Upper lobe of right lung (tissue), 1 donor: ENCODE results near the gene LPA. TPM values are rescaled to one million over a fixed set of nuclear protein-coding genes. Genes with fewer than 3 reads are reported as not detected.
"Not testable (repeated sequence)": the region's sequence is repeated elsewhere in the genome, so short reads cannot be mapped to it uniquely, and the experiment has no call there.

ENCODE experiments used
- ATAC-seq: fragments of 200-7000 bp; cut with Tn5 transposase; one replicate; pipeline ENCODE4 v1.9.1; 2020; ENCODE audit warnings: mild to moderate bottlenecking, moderate library complexity
- DNase-seq: peaks from one replicate; pipeline ENCODE4 v3.0.0-alpha.2; 2020
- H3K27ac ChIP-seq: fragments of 200-600 bp; one replicate; pipeline ENCODE4 v1.8.0; 2022
- H3K27me3 ChIP-seq: fragments of 200-600 bp; one replicate; pipeline ENCODE4 v1.8.0; 2022; ENCODE audit warnings: mild to moderate bottlenecking
- H3K36me3 ChIP-seq: fragments of 200-600 bp; one replicate; pipeline ENCODE4 v1.8.0; 2022
- H3K4me1 ChIP-seq: fragments of 200-600 bp; one replicate; pipeline ENCODE4 v1.8.0; 2022
- H3K4me3 ChIP-seq: fragments of 200-600 bp; one replicate; pipeline ENCODE4 v1.8.0; 2022; ENCODE audit warnings: mild to moderate bottlenecking
- H3K9me3 ChIP-seq: fragments of 200-600 bp; one replicate; pipeline ENCODE4 v1.8.0; 2022
- intact Hi-C: fragments of 100-400 bp; cut with DNase I; formaldehyde crosslinking; loops from one replicate; pipeline ENCODE4 v1.11.0; 2022
- total RNA-seq: library from RNA; stranded (reverse); fragmentation: NEBNext Ultra II Directional; extraction: Animal tissue kit (Norgen Biotek cat#: 25700); gene quantifications from one replicate; pipeline ENCODE4 v1.2.1, GENCODE V29; 2021
- TF ChIP-seq, protein P1 (sequence below): fragments of 200-600 bp; IDR thresholded peaks from one replicate; pipeline ENCODE4 v1.8.0; 2022; ENCODE audit warnings: antibody characterized with exemption
- donor health status: DM: no; HTN: yes; CAD: no; lungs with severe emphysema.

Gene LPA
- total RNA-seq, 1 donor from 2014 or later: not detected

DNA sequence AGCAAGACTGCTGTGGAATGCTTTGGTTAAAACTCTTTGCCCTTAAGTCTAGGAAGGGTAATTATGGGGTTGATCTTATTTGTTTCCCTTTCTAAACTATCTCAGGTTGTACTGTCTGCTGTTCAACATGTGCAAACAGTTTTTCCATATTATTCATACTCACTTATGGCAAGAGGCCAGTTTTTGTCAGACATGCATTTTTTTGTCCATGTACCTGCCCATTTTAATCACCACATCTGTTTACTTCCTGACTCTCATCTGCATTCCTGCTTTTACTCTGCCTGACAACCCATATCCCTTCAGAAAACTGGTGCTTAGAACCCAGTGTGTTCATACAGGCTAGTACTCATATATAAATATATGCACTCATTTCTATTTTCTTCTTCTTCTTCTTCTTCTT, 80.3 kb downstream of the LPA start:
- intact Hi-C loops: no loop called here
- Histone ChIP-seq H3K27me3 (no peaks in the 10 kb centered on the region), H3K4me3 (no peak overlapping the region), H3K4me1 (no peaks in the 10 kb centered on the region), H3K36me3 (no peaks in the 10 kb centered on the region), H3K9me3 (no peaks in the 10 kb centered on the region), H3K27ac (no peak overlapping the region)
- ATAC-seq: no peak
- TF ChIP-seq, protein P1, sequence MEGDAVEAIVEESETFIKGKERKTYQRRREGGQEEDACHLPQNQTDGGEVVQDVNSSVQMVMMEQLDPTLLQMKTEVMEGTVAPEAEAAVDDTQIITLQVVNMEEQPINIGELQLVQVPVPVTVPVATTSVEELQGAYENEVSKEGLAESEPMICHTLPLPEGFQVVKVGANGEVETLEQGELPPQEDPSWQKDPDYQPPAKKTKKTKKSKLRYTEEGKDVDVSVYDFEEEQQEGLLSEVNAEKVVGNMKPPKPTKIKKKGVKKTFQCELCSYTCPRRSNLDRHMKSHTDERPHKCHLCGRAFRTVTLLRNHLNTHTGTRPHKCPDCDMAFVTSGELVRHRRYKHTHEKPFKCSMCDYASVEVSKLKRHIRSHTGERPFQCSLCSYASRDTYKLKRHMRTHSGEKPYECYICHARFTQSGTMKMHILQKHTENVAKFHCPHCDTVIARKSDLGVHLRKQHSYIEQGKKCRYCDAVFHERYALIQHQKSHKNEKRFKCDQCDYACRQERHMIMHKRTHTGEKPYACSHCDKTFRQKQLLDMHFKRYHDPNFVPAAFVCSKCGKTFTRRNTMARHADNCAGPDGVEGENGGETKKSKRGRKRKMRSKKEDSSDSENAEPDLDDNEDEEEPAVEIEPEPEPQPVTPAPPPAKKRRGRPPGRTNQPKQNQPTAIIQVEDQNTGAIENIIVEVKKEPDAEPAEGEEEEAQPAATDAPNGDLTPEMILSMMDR: no peak
- no peak for DNase-seq

DNA sequence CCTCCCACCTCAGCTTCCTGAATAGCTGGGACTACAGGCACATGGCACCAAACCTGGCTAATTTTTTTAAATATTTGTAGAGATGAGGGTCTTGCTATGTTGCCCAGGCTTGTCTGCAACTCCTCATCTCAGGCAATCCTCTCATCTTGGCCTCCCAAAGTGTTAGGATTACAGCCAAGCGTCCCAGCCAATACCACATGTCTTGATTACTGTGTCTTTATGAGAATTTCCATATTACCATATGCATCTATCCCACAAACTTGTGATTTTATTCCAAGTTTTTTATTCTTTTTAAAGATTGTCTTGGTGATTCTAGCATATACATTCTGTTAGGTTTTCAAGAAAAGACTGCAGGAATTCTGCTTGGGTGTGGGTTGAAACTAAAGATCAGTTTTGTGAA, 82.7 kb downstream of the LPA start:
- Histone ChIP-seq H3K9me3 (no peaks in the 10 kb centered on the region), H3K36me3 (no peaks in the 10 kb centered on the region), H3K27ac (no peak overlapping the region), H3K4me3 (no peak overlapping the region), H3K27me3 (no peaks in the 10 kb centered on the region), H3K4me1 (no peaks in the 10 kb centered on the region)
- ATAC-seq: no peak
- intact Hi-C loops: no loop called here
- DNase-seq: no peak
- TF ChIP-seq, protein P1: no peak

DNA sequence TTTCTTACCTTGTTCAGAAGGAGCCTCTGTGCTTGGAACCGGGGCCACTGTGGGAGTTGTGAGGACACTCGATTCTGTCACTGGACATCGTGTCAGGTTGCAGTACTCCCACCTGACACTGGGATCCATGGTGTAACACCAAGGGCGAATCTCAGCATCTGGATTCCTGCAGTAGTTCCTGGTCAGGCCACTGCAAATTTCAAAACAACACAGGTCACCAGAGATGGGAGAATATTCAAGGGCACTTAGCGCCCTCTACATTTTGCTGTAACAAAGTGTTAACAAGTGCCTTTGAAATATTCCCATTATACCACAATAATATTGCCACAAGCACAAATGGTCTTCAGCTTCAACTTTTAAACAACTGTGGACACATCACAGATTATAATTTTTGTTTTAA, 85.6 kb downstream of the LPA start:
- H3K4me3 ChIP-seq, H3K4me1 ChIP-seq, intact Hi-C loops, H3K27me3 ChIP-seq, DNase-seq, H3K9me3 ChIP-seq, H3K36me3 ChIP-seq, H3K27ac ChIP-seq, ATAC-seq: not testable (repeated sequence)

DNA sequence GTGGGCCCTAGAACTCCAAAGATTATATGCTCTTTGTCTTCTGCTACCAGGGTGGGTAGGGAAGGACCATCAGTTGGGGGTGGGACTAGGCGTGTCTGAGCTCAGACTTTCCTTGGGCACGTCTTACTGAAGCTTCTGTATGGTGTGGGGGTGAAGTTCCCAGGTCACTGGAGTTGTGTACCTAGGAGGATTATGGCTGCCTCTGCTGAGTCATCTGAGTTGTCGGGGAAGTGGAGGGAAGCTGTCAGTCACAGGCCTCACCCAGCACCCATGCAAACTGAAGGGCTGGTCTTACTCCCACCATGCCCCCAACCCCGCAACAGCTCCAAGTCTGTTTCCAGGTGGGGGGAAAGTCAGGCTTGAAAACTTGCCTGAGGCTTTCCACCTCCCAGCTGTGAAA, 90.1 kb downstream of the LPA start:
- no peaks in the 10 kb centered on the region for H3K36me3 ChIP-seq
- DNase-seq (no peak), ATAC-seq (no peak)
- no peak overlapping the region for H3K4me3 ChIP-seq
- no peak overlapping the region for H3K27ac ChIP-seq
- H3K9me3 ChIP-seq: no peaks in the 10 kb centered on the region
- intact Hi-C loops: no loop called here
- H3K4me1 ChIP-seq: no peaks in the 10 kb centered on the region
- TF ChIP-seq, protein P1: no peak
- H3K27me3 ChIP-seq: no peaks in the 10 kb centered on the region

DNA sequence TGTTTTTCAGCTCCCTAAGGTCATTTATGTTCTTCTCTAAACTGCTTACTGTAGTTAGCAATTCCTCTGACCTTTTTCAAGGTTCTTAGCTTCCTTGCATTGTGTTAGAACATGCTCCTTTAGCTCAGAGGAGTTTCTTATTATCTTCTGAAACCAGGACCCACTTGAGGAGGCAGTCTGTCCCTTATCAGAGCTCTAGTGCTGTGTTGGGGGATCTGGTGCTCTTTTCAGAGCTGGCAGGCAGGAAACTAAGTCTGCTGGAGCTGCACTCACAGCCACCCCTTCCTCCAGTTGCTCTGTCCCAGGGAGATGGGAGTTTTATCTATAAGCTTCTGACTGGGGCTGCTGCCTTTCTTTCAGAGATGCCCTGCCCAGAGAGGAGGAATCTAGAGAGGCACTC, 92.9 kb downstream of the LPA start:
- H3K36me3 ChIP-seq, H3K4me1 ChIP-seq, H3K9me3 ChIP-seq, intact Hi-C loops, H3K27me3 ChIP-seq, H3K4me3 ChIP-seq, H3K27ac ChIP-seq, ATAC-seq, DNase-seq: not testable (repeated sequence)

- Histone ChIP-seq H3K27ac (no peak overlapping the region), H3K4me3 (no peak overlapping the region), H3K4me1 (no peaks in the 10 kb centered on the region), H3K36me3 (no peaks in the 10 kb centered on the region), H3K9me3 (no peaks in the 10 kb centered on the region), H3K27me3 (no peaks in the 10 kb centered on the region)
- no peak for DNase-seq
- TF ChIP-seq, protein P1: no peak
- no peak for ATAC-seq
- intact Hi-C loops: no loop called here
Measured at GRCh38 chr6:160544802-160545201, 119.3 kb downstream of the LPA start.

DNA sequence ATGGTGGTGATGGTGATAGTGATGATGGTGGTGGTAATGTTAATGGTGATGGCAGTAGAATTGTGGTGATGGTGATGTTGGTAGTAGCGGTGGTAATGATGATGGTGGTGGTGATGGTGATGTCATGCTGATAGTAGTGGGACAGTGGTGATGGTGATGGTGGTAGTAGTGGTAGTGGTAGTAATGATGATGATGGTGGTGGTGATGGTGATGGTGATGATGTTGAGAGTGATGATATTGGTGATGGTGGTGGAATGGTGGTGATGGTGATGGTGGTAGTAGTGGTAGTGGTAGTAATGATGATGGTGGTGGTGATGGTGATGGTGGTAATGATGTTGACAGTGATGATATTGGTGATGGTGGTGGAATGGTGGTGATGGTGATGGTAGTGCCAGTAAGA, 128.8 kb downstream of the LPA start:
- Histone ChIP-seq H3K27me3 (no peaks in the 10 kb centered on the region), H3K36me3 (no peaks in the 10 kb centered on the region), H3K27ac (no peak overlapping the region), H3K9me3 (no peaks in the 10 kb centered on the region), H3K4me3 (no peak overlapping the region), H3K4me1 (no peaks in the 10 kb centered on the region)
- DNase-seq: no peak
- TF ChIP-seq, protein P1: no peak
- intact Hi-C loops: no loop called here
- peak; percentile 26 for ATAC-seq
